ENCODE results near the gene TESMIN.

TESMIN gene

GRCh38 chr11:68710409-68710808, 40.9 kb downstream of the TESMIN start:
- DNase-seq: no peak

- no peak for DNase-seq
Observed at GRCh38 chr11:68709062-68709461, 42.3 kb downstream of the TESMIN start.

DNA sequence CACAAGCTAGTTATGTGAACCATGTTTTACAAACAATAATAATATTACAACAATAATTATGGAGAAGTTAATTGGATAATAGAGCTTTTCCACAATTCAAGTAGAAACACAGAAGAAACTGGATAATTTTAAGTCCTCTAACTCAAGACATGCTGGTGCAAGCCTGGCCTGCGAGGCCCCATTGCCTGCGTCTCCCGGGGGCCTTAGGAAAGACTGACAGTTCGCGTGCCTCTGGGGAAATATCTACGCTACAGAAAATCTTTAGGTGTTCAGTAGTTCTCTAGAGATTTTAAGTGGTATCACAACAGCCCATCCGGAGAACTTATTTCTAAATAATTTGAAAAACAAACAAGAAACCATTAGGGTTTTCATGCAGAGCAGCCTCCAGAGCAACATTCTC, 43.8 kb downstream of the TESMIN start:
- DNase-seq: no peak

- DNase-seq: peak; percentile 8
Observed at GRCh38 chr11:68704887-68705286, 46.4 kb downstream of the TESMIN start.

DNA sequence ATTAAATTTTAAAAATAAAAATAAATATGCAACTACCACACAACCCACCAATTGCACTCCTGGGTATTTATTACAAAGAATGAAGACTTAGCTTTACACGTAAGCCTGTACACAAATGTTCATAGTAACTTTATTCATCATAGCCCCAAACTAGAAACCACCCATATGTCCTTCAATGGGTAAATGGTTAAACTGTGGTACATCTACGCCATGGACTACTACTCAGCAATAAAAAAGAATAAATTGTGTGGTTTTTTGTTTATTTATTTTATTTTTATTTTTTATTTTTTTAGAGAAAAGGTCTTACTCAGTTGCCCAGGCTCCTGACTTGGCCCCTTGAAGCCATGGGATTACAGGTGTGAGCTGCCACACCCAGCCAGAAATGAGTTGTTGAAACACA, 52.3 kb downstream of the TESMIN start:
- DNase-seq: no peak

DNA sequence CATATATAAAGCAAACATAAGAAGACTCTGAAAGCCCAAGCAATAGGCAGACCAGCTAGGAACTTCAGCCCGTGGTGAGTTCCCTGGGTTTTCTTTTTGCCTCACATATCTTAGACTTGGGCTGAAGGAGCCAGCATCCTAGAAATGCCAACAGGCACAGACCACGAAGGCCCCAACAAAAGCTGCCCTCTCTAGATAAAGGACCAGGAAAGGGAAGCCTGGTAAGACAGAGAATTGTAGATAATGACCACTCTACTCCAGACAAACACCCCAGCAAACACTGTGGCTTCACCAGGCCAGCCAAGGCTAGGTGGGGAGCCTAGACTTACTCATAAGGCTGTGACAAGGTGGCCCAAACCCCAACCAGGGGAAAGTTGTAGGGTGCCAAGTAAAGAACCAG, 55.8 kb downstream of the TESMIN start:
- no peak for DNase-seq

- no peak for DNase-seq
Observed at GRCh38 chr11:68694431-68695297, 56.7 kb downstream of the TESMIN start.

DNA sequence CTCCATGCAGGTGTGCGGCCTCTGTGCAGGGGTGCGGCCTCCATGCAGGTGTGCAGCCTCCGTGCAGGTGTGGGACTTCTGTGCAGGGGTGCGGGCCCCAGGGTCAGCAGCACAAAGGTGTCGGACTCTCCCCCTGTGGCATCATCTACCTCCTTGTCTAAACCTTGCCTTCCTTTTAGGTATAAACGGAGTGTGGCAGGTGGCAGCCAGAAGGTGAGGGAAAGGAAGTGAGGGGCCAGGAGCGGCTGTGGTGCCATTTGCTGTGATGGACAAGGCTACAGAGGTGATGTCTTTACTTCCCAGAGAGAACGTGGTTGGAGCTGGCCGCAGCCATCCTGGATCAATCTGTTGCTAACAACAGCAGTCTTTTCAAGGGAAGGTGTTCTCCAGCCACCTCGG, 57.8 kb downstream of the TESMIN start:
- no peak for DNase-seq

DNA sequence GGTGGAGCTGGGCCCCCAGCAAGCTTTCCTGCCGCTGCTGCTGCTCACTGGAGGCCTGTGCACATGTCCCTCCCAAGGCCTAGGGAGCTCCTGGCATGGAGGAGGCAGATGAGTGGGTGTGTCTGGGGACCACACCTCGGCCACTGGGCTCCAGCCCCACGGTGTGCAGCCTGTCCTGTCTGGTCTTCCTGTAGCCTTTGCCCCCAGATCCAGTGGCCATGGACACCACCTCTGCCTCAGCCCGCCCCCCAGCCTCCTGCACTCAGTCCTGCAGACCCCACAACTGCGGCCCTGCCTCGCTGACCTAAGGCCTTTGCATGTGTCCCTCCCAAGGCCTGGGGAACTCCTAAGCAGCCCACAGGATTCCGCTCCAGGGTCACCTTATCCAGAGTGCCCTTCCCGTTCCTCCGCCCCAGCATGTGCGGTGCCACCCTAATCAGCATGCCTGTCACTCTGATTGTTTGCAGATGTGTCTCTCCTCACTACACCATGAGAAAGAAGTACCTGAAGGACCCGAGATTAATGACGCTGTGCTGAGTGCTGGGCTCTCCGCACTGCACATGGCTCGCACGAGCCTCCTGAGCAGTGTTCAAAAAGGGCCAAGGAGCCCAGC, 58.3 kb downstream of the TESMIN start:
- no peak for DNase-seq

DNA sequence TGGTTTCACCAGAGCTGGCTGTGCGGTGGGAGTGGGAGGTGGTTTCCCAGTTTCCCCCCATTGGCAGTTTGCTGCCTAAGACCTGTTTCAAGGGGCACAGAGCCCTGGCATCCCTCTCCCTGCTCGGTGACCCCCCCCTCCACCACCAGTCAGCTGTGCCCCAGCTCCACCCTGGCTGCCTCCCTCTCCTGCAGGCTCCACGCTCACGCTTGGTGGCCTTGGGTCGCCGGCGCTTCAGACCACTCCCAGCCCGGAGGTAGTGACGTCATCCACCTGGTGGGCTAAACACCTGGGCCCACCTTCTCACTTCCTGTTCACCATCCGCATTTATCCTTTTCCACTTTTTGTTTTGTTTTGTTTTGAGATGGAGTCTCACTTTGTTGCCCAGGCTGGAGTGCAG, 59.2 kb downstream of the TESMIN start:
- no peak for DNase-seq

GRCh38 chr11:68691402-68691784, 59.9 kb downstream of the TESMIN start:
- DNase-seq: no peak

GRCh38 chr11:68690671-68691401, 60.5 kb downstream of the TESMIN start:
- DNase-seq: no peak

DNA sequence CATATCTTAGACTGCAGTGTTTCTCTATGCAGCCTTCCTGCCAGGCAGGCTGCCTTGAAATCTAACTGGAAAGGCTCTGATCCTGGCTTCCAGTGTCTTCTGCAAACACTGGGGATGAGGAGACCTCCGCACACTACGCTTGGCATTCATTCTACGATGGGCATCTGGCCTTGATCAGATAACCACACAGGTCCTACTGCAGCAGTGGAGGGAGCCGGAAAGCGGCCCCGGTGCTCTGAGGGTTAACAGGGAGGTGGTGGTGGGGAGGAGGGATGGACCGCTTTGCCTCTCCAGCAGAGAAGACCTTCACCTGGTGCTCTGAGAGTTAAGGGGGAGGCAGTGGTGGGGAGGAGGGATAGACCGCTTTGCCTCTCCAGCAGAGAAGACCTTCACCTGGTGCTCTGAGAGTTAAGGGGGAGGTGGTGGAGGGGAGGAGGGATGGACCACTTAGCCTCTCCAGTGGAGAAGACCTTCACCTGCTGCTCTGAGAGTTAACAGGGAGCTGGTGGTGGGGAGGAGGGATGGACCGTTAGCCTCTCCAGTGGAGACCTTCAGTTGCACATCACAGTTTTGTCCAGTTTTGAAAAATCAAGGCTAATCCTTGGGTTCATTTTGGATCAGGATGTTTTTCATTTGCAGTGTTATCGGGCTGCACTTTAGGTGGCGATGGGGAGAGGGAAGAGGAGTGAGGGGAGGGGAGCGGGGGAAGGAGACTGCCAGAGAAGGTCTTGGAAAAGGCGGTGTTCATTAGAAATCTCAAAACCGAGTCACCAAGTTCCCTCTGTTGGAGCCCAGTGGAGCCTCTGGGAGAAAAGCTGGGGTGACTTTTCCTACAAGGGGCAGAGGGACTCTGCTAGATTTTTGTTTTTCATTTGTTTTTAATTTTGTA, 61.3 kb downstream of the TESMIN start:
- DNase-seq: no peak

DNA sequence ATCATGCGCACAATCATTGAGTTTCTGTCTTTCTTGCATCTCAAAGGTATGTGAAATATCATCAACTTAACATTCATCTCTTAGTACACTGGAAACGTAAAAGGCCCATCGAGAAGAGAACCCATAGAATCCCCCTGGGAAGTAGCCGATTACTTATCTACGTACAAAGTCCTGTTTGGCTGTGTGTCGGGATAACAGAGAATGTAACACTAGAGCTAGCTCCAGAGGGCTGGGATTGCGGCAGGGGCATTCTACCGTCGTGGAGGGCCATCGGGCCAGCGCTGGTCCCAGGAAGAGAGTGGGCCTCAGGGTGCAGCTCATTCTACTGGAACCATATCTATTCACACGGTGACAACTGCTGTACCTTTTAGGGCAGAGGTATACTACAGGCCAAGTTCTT, 62.4 kb downstream of the TESMIN start:
- DNase-seq: no peak

- no peak for DNase-seq
Observed at GRCh38 chr11:68687986-68688385, 63.3 kb downstream of the TESMIN start.

- DNase-seq: no peak
Observed at GRCh38 chr11:68687311-68687710, 64.0 kb downstream of the TESMIN start.

GRCh38 chr11:68686486-68686885, 64.8 kb downstream of the TESMIN start:
- no peak for DNase-seq

DNA sequence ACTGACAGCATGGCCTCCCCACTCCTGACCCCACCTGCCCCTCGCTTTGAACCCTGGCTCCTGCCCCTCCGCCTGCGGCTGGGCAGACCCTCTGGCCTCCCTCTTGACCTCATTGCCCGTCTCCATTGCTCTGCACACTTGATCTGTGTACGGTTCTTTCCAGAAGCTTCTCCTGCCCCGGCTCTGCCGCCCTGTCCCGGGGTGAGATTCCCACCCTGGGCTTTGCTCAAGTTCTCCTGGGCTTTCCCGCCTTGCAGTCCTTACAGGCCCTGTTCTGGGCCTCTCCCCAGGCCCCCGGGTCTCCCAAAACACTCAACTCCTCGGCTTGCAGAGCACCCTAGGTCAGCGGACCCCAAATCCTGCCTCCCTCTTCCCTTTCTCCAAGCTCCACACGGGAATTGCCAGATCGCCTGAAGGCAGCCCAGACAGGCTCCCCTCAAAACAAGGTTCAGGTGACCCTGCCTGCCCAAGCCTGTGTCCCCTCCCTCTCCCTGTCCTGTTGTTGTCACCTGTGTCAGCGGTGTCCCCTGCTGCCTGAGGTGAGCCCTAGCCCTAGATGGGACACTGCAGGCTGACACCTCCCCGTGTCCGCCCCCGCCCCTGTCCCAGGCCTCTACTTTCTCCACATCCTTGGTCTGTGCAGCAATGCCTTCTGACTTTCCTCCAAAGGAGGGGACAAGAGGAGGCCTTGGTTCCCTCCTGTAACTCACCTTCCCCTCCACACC, 65.5 kb downstream of the TESMIN start:
- no peak for DNase-seq

- DNase-seq: no peak
Observed at GRCh38 chr11:68684385-68685356, 66.6 kb downstream of the TESMIN start, which contains the start of gene GAL. Gene GAL (plus strand): TSS chr11:68684544. CDS start chr11:68684924, 380 bp downstream.
